ENCODE data around the gene PTPRM. TPM values are rescaled to one million over a fixed set of nuclear protein-coding genes. Genes with fewer than 3 reads are reported as not detected.

PTPRM gene
- total and polyA plus RNA-seq, 2 of the 8 experiments (the other 6 are each of a cell fraction or from before 2014, with no cell fraction given): 4.1 to 7.0 TPM

DNA sequence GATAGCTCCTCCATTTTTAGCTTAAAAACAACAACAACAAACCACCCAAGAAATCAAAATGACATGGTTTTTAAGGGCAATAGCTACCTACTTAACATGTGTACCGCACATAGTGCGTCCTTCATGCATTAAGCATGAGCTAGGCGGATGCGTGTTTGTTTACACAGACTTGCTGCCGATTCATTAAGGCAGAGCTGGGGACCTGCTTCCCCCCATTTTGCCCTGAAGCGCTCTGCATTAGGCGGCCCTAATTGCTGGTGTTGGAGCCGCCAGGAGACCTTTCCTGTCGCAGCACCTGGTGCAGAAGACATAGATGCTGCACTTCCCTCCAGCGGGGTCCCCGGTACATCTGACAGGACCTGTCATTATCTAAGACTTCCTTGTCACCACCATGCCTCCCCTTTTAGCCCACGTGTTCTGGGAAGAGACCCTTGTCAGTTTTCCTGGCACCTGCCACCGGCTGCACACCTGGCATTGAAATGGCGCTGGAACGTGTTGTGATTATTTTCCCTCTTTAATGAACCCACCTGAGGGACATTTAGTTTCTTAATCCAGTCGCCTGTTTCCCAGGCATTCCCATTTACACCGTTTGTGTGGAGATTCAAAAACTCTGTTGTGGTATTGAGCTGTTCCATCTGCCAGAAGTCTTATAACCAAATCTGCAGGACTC, 781.1 kb downstream of the PTPRM start:
- no peak overlapping the region for H3K9ac ChIP-seq (replicated peaks in 1 of 4; ENCODE audit: extremely low read depth in 1 of 4, low read depth in 3 of 4, low read length in 3 of 4)
- H3K14ac ChIP-seq (ENCODE audit: insufficient read length): no peak overlapping the region
- H4K5ac ChIP-seq (ENCODE audit: insufficient read length, low read depth, low read length): no peak overlapping the region
- H2AK5ac ChIP-seq (ENCODE audit: low read depth, low read length): no peak overlapping the region
- WGBS, 2 experiments (ENCODE audit: extremely low coverage in 1 of 2, insufficient coverage in 1 of 2, insufficient read length in 1 of 2, insufficient replicate concordance in 2 of 2, low coverage in 1 of 2, low lambda C conversion rate in 2 of 2, missing lambda C conversion rate in 1 of 2): 94% methylated on average over 17 of the region's 17 CpGs; no CpG with 5 or more reads in 1 of the 2 experiments
- no peak overlapping the region for H3K4me2 ChIP-seq (ENCODE audit: insufficient read depth in 1 of 2, low read depth in 2 of 2, low read length in 2 of 2)
- no peak overlapping the region; the same call in 1 of the 2 replicates for H2BK15ac ChIP-seq (ENCODE audit: low read length)
- ChIA-PET POLR2A (ENCODE audit: partially characterized antibody) (no interaction called here), CTCF (ENCODE audit: partially characterized antibody) (interaction anchor here (0.6 to 1.4 kb wide), 3 partner anchors 10 to 131 kb away, joined by 3 read pairs; no protein-coding TSS in a partner anchor)
- H3K27ac ChIP-seq (ENCODE audit: low read depth, low read length): no peak overlapping the region
- H3K4me3 ChIP-seq (ENCODE audit: extremely low read depth in 1 of 4, insufficient read depth in 2 of 4, low read depth in 3 of 4, low read length in 4 of 4): no peak overlapping the region
- H4K91ac ChIP-seq (replicated peaks; ENCODE audit: insufficient read length, low read length): no peak overlapping the region
- 0 out of 4 replicates have a peak, but pooled peaks cover 0 to 2% of the 10 kb centered on the region in 2 experiments for H3K9me3 ChIP-seq (ENCODE audit: insufficient read depth in 2 of 2, low read depth in 1 of 2, low read length in 1 of 2)
- H2BK12ac ChIP-seq (ENCODE audit: low read depth, low read length): no peak overlapping the region
- no peaks in the 10 kb centered on the region for H3K4me1 ChIP-seq (replicated peaks in 1 of 4; ENCODE audit: control insufficient read depth in 3 of 4, insufficient read depth in 4 of 4, low read length in 3 of 4)
- no peaks in the 10 kb centered on the region for H3K79me2 ChIP-seq (ENCODE audit: control insufficient read depth in 1 of 2, insufficient read depth in 2 of 2, low read length in 2 of 2)
- FAIRE-seq (no peak), DNase-seq (ENCODE audit: low read depth in 1 of 2, low spot score in 2 of 2) (no peak)
- no peak overlapping the region for H2BK20ac ChIP-seq (ENCODE audit: low read length)
- no peaks in the 10 kb centered on the region for H3K79me1 ChIP-seq (ENCODE audit: low read depth, low read length)
- H3K23me2 ChIP-seq (ENCODE audit: low read depth, low read length): no peaks in the 10 kb centered on the region
- no peak overlapping the region for H3K4ac ChIP-seq (replicated peaks; ENCODE audit: insufficient read length, low read depth, low read length)
- no peak overlapping the region for H2AFZ ChIP-seq (ENCODE audit: low read length)
- no peak overlapping the region for H2BK5ac ChIP-seq (ENCODE audit: low read depth, low read length)
- no peaks in the 10 kb centered on the region for H3K27me3 ChIP-seq (replicated peaks in 1 of 4; ENCODE audit: control insufficient read depth in 3 of 4, extremely low read depth in 1 of 4, insufficient read depth in 3 of 4, low read length in 3 of 4)
- H3K56ac ChIP-seq (replicated peaks; ENCODE audit: insufficient read length, low read depth, low read length): no peak overlapping the region
- no peaks in the 10 kb centered on the region for H4K20me1 ChIP-seq (replicated peaks in 1 of 2; ENCODE audit: control insufficient read depth in 1 of 2, insufficient read depth in 2 of 2, low read length in 2 of 2)
- no peak overlapping the region for H2BK120ac ChIP-seq (replicated peaks; ENCODE audit: low read depth, low read length)
- H3K36me3 ChIP-seq (ENCODE audit: control insufficient read depth in 2 of 4, insufficient read depth in 4 of 4, low read length in 3 of 4): no peaks in the 10 kb centered on the region
- no peak overlapping the region for H3K18ac ChIP-seq (ENCODE audit: extremely low read depth, low read length)
- H4K8ac ChIP-seq (ENCODE audit: extremely low read depth, insufficient read depth, low read length): no peak overlapping the region
- H3K23ac ChIP-seq (ENCODE audit: insufficient read length): no peak overlapping the region
- no peak for TF ChIP-seq SIN3A (conservative IDR thresholded peaks at IDR 0.05 in 1 of 2, IDR thresholded peaks at IDR 0.05 in 1 of 2; ENCODE audit: low read depth in 1 of 2, low read length in 2 of 2)
- TF ChIP-seq TBP (IDR thresholded peaks at IDR 0.05; ENCODE audit: low read depth, low read length): no peak
- TF ChIP-seq HDAC6 (IDR thresholded peaks at IDR 0.05; ENCODE audit: low read depth, low read length): no peak
- TF ChIP-seq SP4 (IDR thresholded peaks at IDR 0.05; ENCODE audit: low read length): no peak
- no peak for TF ChIP-seq SP1 (IDR thresholded peaks at IDR 0.05; ENCODE audit: low read depth, low read length)
- TF ChIP-seq GABPA (IDR thresholded peaks at IDR 0.05; ENCODE audit: borderline replicate concordance, insufficient read depth, low read length): no peak
- no peak for TF ChIP-seq PHF8 (conservative IDR thresholded peaks at IDR 0.05; ENCODE audit: low read depth, low read length)
- no peak for TF ChIP-seq SUZ12 (IDR thresholded peaks at IDR 0.05; ENCODE audit: low read length)
- no peak for TF ChIP-seq RAD21 (IDR thresholded peaks at IDR 0.05 in 1 of 2, conservative IDR thresholded peaks at IDR 0.05 in 1 of 2; ENCODE audit: low read depth in 2 of 2, low read length in 2 of 2)
- no peak for TF ChIP-seq FOSL1 (IDR thresholded peaks at IDR 0.05; ENCODE audit: insufficient read depth, low read depth, low read length)
- TF ChIP-seq KDM5A (IDR thresholded peaks at IDR 0.05; ENCODE audit: low read length): no peak
- no peak for TF ChIP-seq CHD1 (IDR thresholded peaks at IDR 0.05; ENCODE audit: low read depth, low read length)
- TF ChIP-seq GTF2F1 (IDR thresholded peaks at IDR 0.05; ENCODE audit: borderline replicate concordance, low read depth, low read length): no peak
